HepG2 (cell line): ENCODE measurements around the gene MREG. TPM values are rescaled to one million over a fixed set of nuclear protein-coding genes. Genes with fewer than 3 reads are reported as not detected.

Experiments used
- ARID5B ChIP-seq: IDR thresholded peaks from 2 replicates; pipeline ENCODE4 v1.4.0; 2020; ENCODE audit warnings: mild to moderate bottlenecking, missing genetic modification reagents
- CBX2 ChIP-seq, 2 experiments: fragments of 200-600 bp in 1 of 2; sonication (generic); formaldehyde crosslinking in 1 of 2; IDR thresholded peaks; 2 replicates each; pipeline versions ENCODE4 v1.7.0 to v1.8.1; 2018 to 2022; ENCODE audit warnings: low read depth in 2 of 2, low read length in 1 of 2, mild to moderate bottlenecking in 1 of 2, missing genetic modification reagents in 1 of 2
- HDAC1 ChIP-seq: sonication (generic); formaldehyde crosslinking; IDR thresholded peaks from 2 replicates; pipeline ENCODE4 v1.5.1; 2020; ENCODE audit warnings: mild to moderate bottlenecking, missing genetic modification reagents
- MED1 ChIP-seq: sonication (generic); formaldehyde crosslinking; IDR thresholded peaks from 2 replicates; pipeline ENCODE4 v1.4.0; 2020; ENCODE audit warnings: missing genetic modification reagents
- NONO ChIP-seq, 2 experiments: fragments of 450-650 bp in 1 of 2; sonication (generic) in 1 of 2; formaldehyde crosslinking in 1 of 2; IDR thresholded peaks in 1 of 2; conservative IDR thresholded peaks in 1 of 2; 2 replicates each; pipeline versions ENCODE4 v1.6.1 to v1.8.0; 2017 to 2022; ENCODE audit warnings: mild to moderate bottlenecking in 1 of 2, missing genetic modification reagents in 1 of 2, moderate library complexity in 1 of 2
- PAF1 ChIP-seq: IDR thresholded peaks from 2 replicates; pipeline ENCODE4 v1.6.1; 2016; ENCODE audit warnings: missing genetic modification reagents, missing compliant biosample characterization
- REPIN1 ChIP-seq: sonication (generic); formaldehyde crosslinking; IDR thresholded peaks from 2 replicates; pipeline ENCODE4 v1.8.0; 2022; ENCODE audit warnings: missing genetic modification reagents, low read depth, mild to moderate bottlenecking, borderline replicate concordance
- SNAPC4 ChIP-seq: sonication (generic); formaldehyde crosslinking; IDR thresholded peaks from 2 replicates; pipeline ENCODE4 v1.4.0; 2020; ENCODE audit warnings: mild to moderate bottlenecking, missing genetic modification reagents
- THAP11 ChIP-seq: IDR thresholded peaks from 2 replicates; pipeline ENCODE4 v1.6.1; 2016; ENCODE audit warnings: missing biosample characterization, missing genetic modification reagents
- ZNF546 ChIP-seq: sonication (generic); formaldehyde crosslinking; conservative IDR thresholded peaks from 2 replicates; pipeline ENCODE4 v1.8.1; 2023; ENCODE audit warnings: mild to moderate bottlenecking, missing genetic modification reagents
- ZSCAN20 ChIP-seq: sonication (generic); formaldehyde crosslinking; IDR thresholded peaks from 2 replicates; pipeline ENCODE4 v1.4.0; 2020; ENCODE audit warnings: missing genetic modification reagents, mild to moderate bottlenecking, borderline replicate concordance
- ZSCAN29 ChIP-seq: sonication (generic); formaldehyde crosslinking; conservative IDR thresholded peaks from 2 replicates; pipeline ENCODE4 v1.4.0; 2020; ENCODE audit warnings: mild to moderate bottlenecking, missing genetic modification reagents
- polyA plus RNA-seq, 8 experiments: library from polyadenylated mRNA; depleted of rRNA in 3 of 8; stranded (reverse) in 7 of 8; unstranded in 1 of 8; fragments of >200 nt; fragmentation: Illumina TruSeq in 4 of 8; extraction: Trizol in 4 of 8; gene quantifications; 2 replicates each; pipeline versions ENCODE4 v1.2.1 to v1.2.3, GENCODE V29; 2011 to 2016; ENCODE audit warnings: low read depth in 4 of 8, missing spikeins in 1 of 8, mixed read lengths in 1 of 8; ENCODE audit not compliant: insufficient read depth in 1 of 8
- total RNA-seq, 5 experiments: library from RNA; depleted of rRNA; stranded (reverse); fragments of >200 nt; fragmentation: Illumina TruSeq; extraction: Trizol; gene quantifications; 2 replicates each; pipeline ENCODE4 v1.2.3, GENCODE V29; 2016; ENCODE audit warnings: low read depth in 1 of 5
- TF ChIP-seq, protein P1 (sequence below): sonication (generic); formaldehyde crosslinking; IDR thresholded peaks from 2 replicates; pipeline ENCODE4 v1.5.1; 2020; ENCODE audit warnings: missing genetic modification reagents, mild to moderate bottlenecking, borderline replicate concordance
- TF ChIP-seq, protein P2 (sequence below): IDR thresholded peaks from 2 replicates; pipeline ENCODE4 v1.6.1; 2016; ENCODE audit warnings: missing biosample characterization, missing genetic modification reagents, low read depth

Gene MREG
- total and polyA plus RNA-seq, 2 of the 13 experiments (the other 11 are each of a cell fraction or from before 2014, with no cell fraction given): 7.5 to 23.3 TPM

- TF ChIP-seq CBX2 (IDR thresholded peaks at IDR 0.05; ENCODE audit: low read depth, low read length) (no peak), CBX2 (CRISPR knock-in tag; IDR thresholded peaks at IDR 0.05; ENCODE audit: low read depth) (0 out of 2 replicates have a peak, but pooled peaks have one; percentile 33), THAP11 (peak; percentile 17; the same call in 1 of the 2 replicates), PAF1 (CRISPR knock-in tag) (no peak), ZNF546 (CRISPR knock-in tag) (0 out of 2 replicates have a peak, but pooled peaks have one; percentile 48), MED1 (CRISPR knock-in tag) (no peak), ZSCAN29 (CRISPR knock-in tag) (0 out of 2 replicates have a peak, but pooled peaks have one; percentile 62), REPIN1 (no peak; the same call in 1 of the 2 replicates), ARID5B (CRISPR knock-in tag) (0 out of 2 replicates have a peak, but pooled peaks have one; percentile 23), SNAPC4 (CRISPR knock-in tag) (no peak), HDAC1 (CRISPR knock-in tag) (peak; percentile 28; the same call in 1 of the 2 replicates), NONO (IDR thresholded peaks at IDR 0.05) (no peak), NONO (CRISPR knock-in tag; conservative IDR thresholded peaks at IDR 0.05) (no peak), ZSCAN20 (no peak)
- TF ChIP-seq, protein P1, sequence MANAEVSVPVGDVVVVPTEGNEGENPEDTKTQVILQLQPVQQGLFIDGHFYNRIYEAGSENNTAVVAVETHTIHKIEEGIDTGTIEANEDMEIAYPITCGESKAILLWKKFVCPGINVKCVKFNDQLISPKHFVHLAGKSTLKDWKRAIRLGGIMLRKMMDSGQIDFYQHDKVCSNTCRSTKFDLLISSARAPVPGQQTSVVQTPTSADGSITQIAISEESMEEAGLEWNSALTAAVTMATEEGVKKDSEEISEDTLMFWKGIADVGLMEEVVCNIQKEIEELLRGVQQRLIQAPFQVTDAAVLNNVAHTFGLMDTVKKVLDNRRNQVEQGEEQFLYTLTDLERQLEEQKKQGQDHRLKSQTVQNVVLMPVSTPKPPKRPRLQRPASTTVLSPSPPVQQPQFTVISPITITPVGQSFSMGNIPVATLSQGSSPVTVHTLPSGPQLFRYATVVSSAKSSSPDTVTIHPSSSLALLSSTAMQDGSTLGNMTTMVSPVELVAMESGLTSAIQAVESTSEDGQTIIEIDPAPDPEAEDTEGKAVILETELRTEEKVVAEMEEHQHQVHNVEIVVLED (CRISPR knock-in tag): 0 out of 2 replicates have a peak, but pooled peaks have one; percentile 23
- TF ChIP-seq, protein P2, sequence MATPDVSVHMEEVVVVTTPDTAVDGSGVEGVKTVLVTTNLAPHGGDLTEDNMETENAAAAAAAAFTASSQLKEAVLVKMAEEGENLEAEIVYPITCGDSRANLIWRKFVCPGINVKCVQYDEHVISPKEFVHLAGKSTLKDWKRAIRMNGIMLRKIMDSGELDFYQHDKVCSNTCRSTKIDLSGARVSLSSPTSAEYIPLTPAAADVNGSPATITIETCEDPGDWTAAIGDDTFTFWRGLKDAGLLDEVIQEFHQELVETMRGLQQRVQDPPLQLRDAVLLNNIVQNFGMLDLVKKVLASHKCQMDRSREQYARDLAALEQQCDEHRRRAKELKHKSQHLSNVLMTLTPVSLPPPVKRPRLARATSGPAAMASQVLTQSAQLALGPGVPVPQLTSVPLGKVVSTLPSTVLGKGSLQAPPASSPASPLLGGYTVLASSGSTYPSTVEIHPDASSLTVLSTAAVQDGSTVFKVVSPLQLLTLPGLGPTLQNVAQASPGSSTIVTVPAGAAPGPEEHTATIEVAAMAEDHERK (CRISPR knock-in tag): no peak
These were observed at the start of gene MREG (continued) for GRCh38 chr2:216013080-216013909.
